Suprapubic skin (tissue), 3 donors: ENCODE results near the gene TSSK2.

Experiments used
- CTCF ChIP-seq, 2 donors: fragments of 200-600 bp in 1 of 2; fragments of 450-650 bp in 1 of 2; sonication (generic) in 1 of 2; IDR thresholded peaks; one replicate each; pipeline ENCODE4 v1.5.1; 2016 to 2019; ENCODE audit warnings: antibody characterized with exemption in 2 of 2, mild to moderate bottlenecking in 1 of 2, moderate library complexity in 1 of 2
- POLR2A ChIP-seq, 2 donors: fragments of 450-650 bp; IDR thresholded peaks; one replicate each; pipeline ENCODE4 v1.6.1; 2017; ENCODE audit warnings: antibody characterized with exemption in 2 of 2, mild to moderate bottlenecking in 2 of 2, moderate library complexity in 2 of 2

DNA sequence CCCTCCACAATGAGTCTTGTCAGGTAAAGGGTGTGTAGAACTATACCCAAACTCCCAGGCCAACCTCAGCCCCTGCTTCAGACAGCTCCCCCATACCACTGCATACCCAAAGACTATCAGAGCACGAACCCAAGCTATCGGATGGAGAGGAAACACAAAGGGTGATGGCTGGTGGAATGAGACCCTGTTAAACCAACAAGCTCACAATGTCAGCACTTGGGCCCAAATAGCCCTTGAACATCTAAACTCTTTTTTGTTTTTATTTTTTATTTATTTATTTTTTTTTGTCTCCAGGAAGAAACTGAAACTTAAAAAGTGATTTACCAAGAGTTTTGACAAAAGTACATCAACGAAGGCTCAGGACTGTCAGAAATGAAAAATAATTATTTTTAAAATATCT is 19.5 kb upstream of the TSSK2 start:
- TF ChIP-seq CTCF (IDR thresholded peaks at IDR 0.05) (no peak), POLR2A (IDR thresholded peaks at IDR 0.05) (no peak)
